ENCODE measurements around the gene ZNF507. TPM values are rescaled to one million over a fixed set of nuclear protein-coding genes. Genes with fewer than 3 reads are reported as not detected.

ZNF507 gene
- total RNA-seq, 3 donors from 2014 or later, result 18.4 to 29.5 (median 21.6) TPM

GRCh38 chr19:32387701-32388392 lies 42.4 kb downstream of the ZNF507 start:
- intact Hi-C loops (cut with DNase I, micrococcal nuclease), result no loop called here
- DNase-seq (peak; percentile 43 to 71 (median 53)), ATAC-seq (peak; percentile 94)
- Histone ChIP-seq H3K9me3 (no peaks in the 10 kb centered on the region), H3K36me3 (ENCODE audit: low read depth) (no peaks in the 10 kb centered on the region), H3K4me3 (no peak overlapping the region), H3K4me1 (ENCODE audit: low read depth) (peaks cover 7% of the 10 kb centered on the region)
- TF ChIP-seq CTCF (IDR thresholded peaks at IDR 0.05), result no peak

- no peak for ATAC-seq
- DNase-seq, result no peak
- no peak for TF ChIP-seq CTCF (IDR thresholded peaks at IDR 0.05)
- Histone ChIP-seq H3K4me1 (ENCODE audit: low read depth) (peaks cover 7% of the 10 kb centered on the region), H3K9me3 (no peaks in the 10 kb centered on the region), H3K4me3 (no peak overlapping the region), H3K36me3 (ENCODE audit: low read depth) (no peaks in the 10 kb centered on the region)
- intact Hi-C loops (cut with DNase I, micrococcal nuclease), result no loop called here
These were observed 43.0 kb downstream of the ZNF507 start for GRCh38 chr19:32388393-32388855.

- TF ChIP-seq CTCF (IDR thresholded peaks at IDR 0.05), result no peak
- H3K9me3 ChIP-seq, result no peaks in the 10 kb centered on the region
- no peak overlapping the region for H3K4me3 ChIP-seq
- ATAC-seq (no peak), DNase-seq (no peak)
- no peaks in the 10 kb centered on the region for H3K36me3 ChIP-seq (ENCODE audit: low read depth)
- intact Hi-C loops (cut with DNase I, micrococcal nuclease), result no loop called here
- H3K4me1 ChIP-seq (ENCODE audit: low read depth), result peaks cover 7% of the 10 kb centered on the region
These were observed 47.5 kb downstream of the ZNF507 start for GRCh38 chr19:32392901-32393300.

GRCh38 chr19:32396046-32396652 lies 50.7 kb downstream of the ZNF507 start:
- TF ChIP-seq CTCF (IDR thresholded peaks at IDR 0.05), result no peak
- no peak for ATAC-seq
- H3K4me1 ChIP-seq (ENCODE audit: low read depth), result no peaks in the 10 kb centered on the region
- intact Hi-C loops (cut with DNase I, micrococcal nuclease), result no loop called here
- no peaks in the 10 kb centered on the region for H3K9me3 ChIP-seq
- no peak for DNase-seq
- H3K4me3 ChIP-seq, result no peak overlapping the region
- no peaks in the 10 kb centered on the region for H3K36me3 ChIP-seq (ENCODE audit: low read depth)

GRCh38 chr19:32397671-32398101 lies 52.3 kb downstream of the ZNF507 start:
- Histone ChIP-seq H3K9me3 (no peaks in the 10 kb centered on the region), H3K36me3 (ENCODE audit: low read depth) (no peaks in the 10 kb centered on the region), H3K4me3 (no peak overlapping the region), H3K4me1 (ENCODE audit: low read depth) (no peaks in the 10 kb centered on the region)
- ATAC-seq (no peak), DNase-seq (no peak)
- TF ChIP-seq CTCF (IDR thresholded peaks at IDR 0.05), result no peak
- intact Hi-C loops (cut with DNase I, micrococcal nuclease), result no loop called here

Data from mucosa of descending colon (tissue), 3 donors.